HG03135 (cell line): ENCODE data around the gene AUP1.
A peak's percentile ranks its signal among the peaks of the same experiment; 100 is the strongest.
"Not testable (repeated sequence)": the region's sequence is repeated elsewhere in the genome, so short reads cannot be mapped to it uniquely, and the experiment has no call there.

ENCODE experiments used
- ATAC-seq: cut with Tn5 transposase; IDR thresholded peaks from one replicate; pipeline ENCODE4 v1.9.1; 2021; ENCODE audit warnings: mild to moderate bottlenecking, moderate library complexity; ENCODE audit not compliant: unreplicated experiment

AUP1 gene

DNA sequence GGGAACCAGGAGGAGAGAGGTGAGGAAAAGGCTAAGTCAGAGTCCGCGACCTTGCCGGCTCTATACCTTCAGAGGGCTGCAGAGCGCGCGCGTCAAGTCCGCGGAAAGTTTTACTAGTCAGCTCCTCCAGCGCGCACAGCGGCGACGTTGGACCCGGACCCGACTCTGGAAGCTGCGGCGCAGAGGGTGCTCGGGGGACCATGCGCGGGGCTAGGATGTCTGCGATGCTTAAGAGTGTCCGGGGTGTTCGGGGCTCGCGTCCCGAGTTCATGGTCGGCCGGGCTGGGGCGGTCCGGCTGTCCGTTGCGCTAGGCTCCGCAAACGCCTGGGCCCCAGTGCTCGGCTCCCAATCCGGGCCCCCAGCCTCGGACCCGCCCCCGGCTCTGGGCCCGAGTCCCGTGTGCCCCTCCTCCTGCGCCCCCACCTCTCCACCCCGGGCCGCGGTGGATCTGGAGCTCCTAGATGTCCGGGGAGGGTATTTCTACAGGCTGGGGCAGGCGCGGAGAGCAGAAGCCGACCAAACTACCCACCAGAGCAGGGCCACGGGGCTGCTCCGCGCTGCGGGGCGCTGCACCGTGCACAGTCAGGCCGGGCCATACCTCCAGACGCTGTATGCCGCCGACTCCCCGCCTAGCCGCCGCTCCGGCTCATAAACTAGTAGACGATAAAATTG lies 30.1 kb downstream of the AUP1 start, which contains the start of gene LBX2:
LBX2 (minus strand) TSS at position 337 of the 673 bp plus-strand sequence; CDS start at position 271, 66 bp downstream.
- no peak for ATAC-seq

DNA sequence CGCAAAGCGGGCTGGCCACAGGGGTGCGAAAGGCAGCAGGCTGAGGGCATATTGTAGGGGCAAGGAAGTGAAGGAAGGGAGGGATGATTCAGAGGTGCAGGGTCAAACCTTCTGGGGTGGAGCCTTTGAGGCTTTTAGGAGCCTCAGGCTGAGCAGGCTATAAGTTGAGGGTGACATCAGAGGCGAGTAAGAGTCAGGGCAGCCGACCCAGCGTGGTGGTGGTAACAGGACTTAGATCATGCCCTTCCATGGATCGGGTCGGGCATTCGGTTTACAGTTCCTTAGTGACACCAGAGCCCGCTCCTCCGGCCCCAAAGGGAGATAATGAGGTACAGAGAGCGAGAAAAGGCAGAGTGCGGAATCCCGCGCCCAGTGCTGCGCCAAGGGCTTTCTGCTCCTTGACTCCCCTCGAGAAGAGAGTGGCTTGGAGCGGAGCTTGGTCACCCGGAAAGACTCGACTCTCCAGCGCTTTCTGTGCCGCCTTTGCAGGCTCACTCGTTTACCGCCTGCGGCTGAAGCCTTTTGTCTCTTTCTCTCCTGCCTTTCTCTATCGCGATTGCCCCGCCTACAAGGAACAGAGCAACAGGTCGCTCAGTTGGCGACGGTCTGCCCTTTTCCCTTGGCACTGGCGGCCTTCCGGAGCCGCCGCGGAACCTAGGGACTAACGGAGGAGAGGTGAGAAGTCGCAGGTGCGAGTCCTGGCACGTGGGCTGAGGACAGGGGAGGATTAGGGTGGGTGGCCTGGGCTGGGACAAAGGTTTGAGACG lies 30.8 kb downstream of the AUP1 start:
- no peak for ATAC-seq

DNA sequence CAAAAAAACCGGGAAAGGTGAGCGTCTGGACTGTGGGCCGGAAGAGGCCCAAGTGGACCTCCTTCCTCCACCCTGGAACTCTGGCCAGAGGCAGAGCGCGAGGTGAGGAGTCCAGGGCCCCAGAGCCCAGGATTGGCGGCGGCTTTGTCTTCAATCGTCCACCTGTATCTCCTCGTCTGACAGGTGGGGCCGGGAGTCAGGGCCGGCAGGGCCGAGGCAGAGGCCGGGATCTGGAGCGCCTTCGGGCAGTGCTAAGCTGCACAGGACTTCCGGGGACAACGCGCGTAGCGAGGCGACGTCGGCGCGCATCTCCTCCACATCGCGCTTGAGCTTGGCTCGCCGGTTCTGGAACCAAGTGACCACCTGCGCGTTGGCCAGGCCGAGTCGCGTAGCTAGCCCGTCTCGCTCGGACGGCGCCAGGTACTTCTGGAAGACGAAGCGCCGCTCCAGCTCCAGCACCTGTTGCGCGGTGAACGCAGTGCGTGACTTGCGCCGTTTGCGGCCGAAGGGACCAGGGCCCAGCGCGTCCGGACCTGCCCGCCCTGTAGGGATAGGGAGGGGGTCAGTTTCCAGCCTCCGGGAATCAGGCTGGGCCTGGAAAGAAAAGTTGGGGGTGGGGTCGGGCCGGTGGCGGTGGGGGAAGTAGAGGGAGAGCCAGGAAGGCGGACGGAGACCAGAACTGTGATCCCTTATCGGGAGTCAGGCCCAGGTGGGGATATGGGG lies 31.6 kb downstream of the AUP1 start:
- no peak for ATAC-seq

GRCh38 chr2:74496997-74497776 lies 32.3 kb downstream of the AUP1 start:
- no peak for ATAC-seq

DNA sequence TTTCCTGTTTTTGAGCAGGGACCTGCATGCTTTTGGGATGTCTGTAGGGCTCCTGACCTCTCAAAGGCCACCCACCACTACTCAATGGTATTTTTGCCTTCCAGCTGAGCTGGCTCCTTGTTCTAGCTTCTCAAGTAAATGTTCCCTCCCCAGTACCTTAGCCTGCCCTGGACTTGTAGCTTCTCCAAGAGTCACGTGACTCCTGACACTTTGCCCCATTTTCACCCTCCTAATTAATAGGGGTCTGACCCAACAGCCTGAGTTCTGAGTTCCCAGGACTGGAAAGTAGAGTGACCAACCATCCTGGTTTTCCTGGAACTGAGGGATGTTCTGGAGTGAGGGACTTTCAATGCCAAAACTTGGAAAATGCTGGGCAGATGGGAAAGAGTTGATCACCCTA lies 34.1 kb downstream of the AUP1 start:
- no peak for ATAC-seq

DNA sequence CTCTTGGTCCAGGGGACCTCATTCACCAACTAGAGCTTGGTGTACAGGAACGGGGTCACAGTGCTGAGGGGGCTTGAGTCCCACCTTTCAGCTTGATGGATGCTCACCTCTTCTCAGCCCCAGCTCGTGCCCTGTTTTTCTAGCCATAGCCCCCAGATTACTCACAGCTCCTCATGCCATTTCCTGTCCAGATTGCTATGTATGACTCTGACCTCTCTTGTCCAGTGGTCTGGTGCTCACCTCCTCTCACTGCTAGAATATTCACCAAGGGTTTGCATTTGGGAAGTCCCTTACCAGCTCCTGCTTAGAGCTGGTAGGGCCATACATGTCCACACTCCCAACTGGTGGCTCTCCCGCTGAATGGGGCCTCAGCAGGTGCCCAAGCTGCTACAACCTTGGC lies 36.0 kb downstream of the AUP1 start:
- no peak for ATAC-seq

GRCh38 chr2:74491648-74492544 lies 37.6 kb downstream of the AUP1 start:
- no peak for ATAC-seq

GRCh38 chr2:74489906-74490305 lies 39.6 kb downstream of the AUP1 start:
- ATAC-seq: no peak

- ATAC-seq: no peak
Observed at GRCh38 chr2:74488643-74489481, 40.6 kb downstream of the AUP1 start.

- ATAC-seq: no peak
Observed at GRCh38 chr2:74486141-74486540, 43.4 kb downstream of the AUP1 start.

DNA sequence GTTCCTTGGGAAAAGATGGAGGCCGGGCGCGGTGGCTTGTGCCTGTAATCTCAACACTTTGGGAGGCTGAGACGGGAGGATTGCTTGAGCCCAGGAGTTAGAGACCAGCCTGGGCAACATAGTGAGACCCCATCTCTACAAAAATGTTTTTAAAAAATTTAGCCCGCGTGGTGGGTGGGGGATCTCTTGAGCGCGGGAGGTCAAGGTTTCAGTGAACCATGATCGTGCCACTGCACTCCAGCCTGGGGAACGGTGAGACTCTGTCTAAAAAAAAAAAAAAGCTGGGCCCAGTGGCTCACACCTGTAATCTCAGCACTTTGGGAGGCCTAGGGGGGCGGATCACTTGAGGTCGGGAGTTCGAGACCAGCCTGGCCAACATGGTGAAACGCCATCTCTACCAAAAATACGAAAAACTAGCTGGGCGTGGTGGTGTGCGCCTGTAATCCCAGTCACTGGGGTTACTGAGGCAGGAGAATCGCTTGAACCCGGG lies 45.8 kb downstream of the AUP1 start:
- ATAC-seq: not testable (repeated sequence)

GRCh38 chr2:74482801-74483674 lies 46.5 kb downstream of the AUP1 start, which contains the start of the genes CCDC142 and TTC31:
Gene CCDC142, minus strand, starts transcription at chr2:74482998. Its CDS starts 161 bp downstream, at chr2:74482837.
Gene TTC31, plus strand, starts transcription at chr2:74483081. Its CDS starts 15 bp downstream, at chr2:74483096.
- peak; percentile 86 for ATAC-seq

DNA sequence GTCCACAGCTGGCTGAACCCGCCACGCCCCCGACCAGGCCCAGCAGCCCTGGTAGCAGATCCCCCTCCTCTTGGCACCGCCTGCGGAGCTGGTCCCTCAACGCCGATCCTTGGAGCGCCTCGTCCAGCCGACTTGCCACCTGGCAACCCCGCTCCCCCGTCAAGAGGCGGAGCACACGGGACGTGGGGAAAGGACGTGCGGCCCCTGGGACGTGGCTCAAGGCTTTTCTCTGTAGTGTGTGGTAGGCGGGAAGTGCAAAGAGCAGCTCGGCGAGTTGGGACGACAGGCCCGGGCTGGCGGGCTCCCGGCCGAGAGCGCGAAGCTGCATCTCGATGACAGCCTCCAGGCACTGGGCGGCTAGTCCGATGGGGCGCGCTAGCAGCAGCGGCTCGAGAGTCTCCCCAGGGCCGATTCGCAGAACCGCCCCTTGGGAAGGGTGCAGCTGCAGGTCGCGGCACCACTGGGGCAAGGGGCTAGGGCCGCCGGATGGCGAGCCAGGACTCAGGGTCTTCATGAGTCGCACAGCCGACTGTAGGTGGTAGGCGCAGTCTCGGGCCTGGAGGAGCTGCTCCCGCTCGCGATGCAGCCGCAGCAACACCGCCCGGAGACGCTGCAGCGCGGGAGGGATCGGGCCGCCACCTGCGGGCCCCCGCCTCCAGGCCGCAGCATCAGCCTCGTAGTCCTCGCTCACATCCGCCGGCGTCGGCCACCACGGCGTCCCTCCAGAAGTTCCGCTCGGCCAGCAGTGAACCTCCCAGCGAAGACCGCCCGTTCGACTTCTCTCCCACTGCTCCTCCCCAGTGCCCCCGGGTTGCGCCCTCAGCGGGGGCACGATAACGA lies 47.3 kb downstream of the AUP1 start:
- peak; percentile 41 for ATAC-seq

- no peak for ATAC-seq
Observed at GRCh38 chr2:74481431-74481830, 48.1 kb downstream of the AUP1 start.
